B cell (primary cell): ENCODE data around the gene SDCCAG8. TPM values are rescaled to one million over a fixed set of nuclear protein-coding genes. Genes with fewer than 3 reads are reported as not detected.

Experiments used
- ATAC-seq: fragments of 200-7000 bp; cut with Tn5 transposase; one replicate; pipeline ENCODE4 v1.10.0; 2021; ENCODE audit warnings: low read depth, mild to moderate bottlenecking, moderate number of reproducible peaks, moderate library complexity
- CTCF ChIA-PET: fragments of 350-600 bp; sonication (Branson Sonifier 250); formaldehyde crosslinking; loops from one replicate; lab custom pipeline; 2021; ENCODE audit warnings: antibody characterized with exemption, inconsistent platforms; lab: Charles Lee
- POLR2A ChIA-PET: fragments of 350-600 bp; sonication (Branson Sonifier 250); formaldehyde crosslinking; loops from one replicate; lab custom pipeline; 2021; ENCODE audit warnings: antibody characterized with exemption; lab: Charles Lee
- DNase-seq: peaks from one replicate; pipeline ENCODE4 v3.0.0; 2013
- H2AFZ ChIP-seq: 2 replicates; pipeline ENCODE4 v1.6.1; 2012; ENCODE audit warnings: mild to moderate bottlenecking, low read depth, low read length; ENCODE audit not compliant: insufficient read depth, poor library complexity, severe bottlenecking
- H3K27ac ChIP-seq, 2 donors: 1 replicate in 1 of 2; 2 replicates in 1 of 2; pipeline ENCODE4 v1.5.1; 2012 to 2013; ENCODE audit warnings: low read length in 2 of 2, mild to moderate bottlenecking in 2 of 2, moderate library complexity in 1 of 2
- H3K27me3 ChIP-seq, 4 experiments: fragments of 200-600 bp in 1 of 4; sonication (generic) in 1 of 4; replicated peaks in 1 of 4; 1 replicate in 2 of 4; 2 replicates in 2 of 4; pipeline versions ENCODE4 v1.6.1 to v1.7.0; 2013 to 2016; ENCODE audit warnings: low read length in 3 of 4, mild to moderate bottlenecking in 2 of 4, mixed read lengths in 1 of 4, moderate library complexity in 1 of 4; ENCODE audit not compliant: insufficient read depth in 4 of 4, control insufficient read depth in 3 of 4; ENCODE audit errors: control extremely low read depth in 1 of 4
- H3K36me3 ChIP-seq, 2 experiments: replicated peaks in 1 of 2; 1 replicate in 1 of 2; 2 replicates in 1 of 2; pipeline versions ENCODE4 v1.6.1 to v1.7.1; 2013; ENCODE audit warnings: low read length in 1 of 2; ENCODE audit not compliant: insufficient read depth in 2 of 2, control insufficient read depth in 1 of 2; ENCODE audit errors: control extremely low read depth in 1 of 2, extremely low read depth in 1 of 2
- H3K4me1 ChIP-seq, 2 donors: fragments of 200-600 bp in 1 of 2; sonication (generic) in 1 of 2; 1 replicate in 1 of 2; 2 replicates in 1 of 2; pipeline versions ENCODE4 v1.5.1 to v1.6.1; 2013 to 2017; ENCODE audit warnings: low read length in 2 of 2; ENCODE audit not compliant: control insufficient read depth in 2 of 2, insufficient read depth in 2 of 2
- H3K4me2 ChIP-seq: replicated peaks from 2 replicates; pipeline ENCODE3; 2012; ENCODE audit warnings: mild to moderate bottlenecking, low read depth, low read length; ENCODE audit not compliant: poor library complexity, severe bottlenecking
- H3K4me3 ChIP-seq, 5 experiments: fragments of 200-600 bp in 1 of 5; sonication (generic) in 1 of 5; 1 replicate in 3 of 5; 2 replicates in 2 of 5; pipeline versions ENCODE4 v1.5.1 to v1.7.0; 2011 to 2016; ENCODE audit warnings: low read length in 4 of 5, mild to moderate bottlenecking in 4 of 5, low read depth in 2 of 5, control low read depth in 1 of 5, moderate library complexity in 1 of 5; ENCODE audit not compliant: insufficient read depth in 1 of 5; ENCODE audit errors: control extremely low read depth in 1 of 5, extremely low read depth in 1 of 5
- H3K79me2 ChIP-seq: fragments of 200-600 bp; sonication (generic); one replicate; pipeline ENCODE4 v1.6.0; 2016; ENCODE audit warnings: low read length; ENCODE audit not compliant: control insufficient read depth, insufficient read depth
- H3K9ac ChIP-seq: fragments of 200-600 bp; sonication (generic); 2 replicates; pipeline ENCODE4 v1.6.1; 2017; ENCODE audit warnings: mild to moderate bottlenecking, low read length, moderate library complexity
- H3K9me3 ChIP-seq, 3 donors: one replicate each; pipeline versions ENCODE4 v1.6.1 to v1.7.1; 2013; ENCODE audit warnings: low read length in 2 of 3; ENCODE audit not compliant: control insufficient read depth in 2 of 3, insufficient read depth in 1 of 3; ENCODE audit errors: control extremely low read depth in 1 of 3
- H4K20me1 ChIP-seq: 2 replicates; pipeline ENCODE4 v1.6.0; 2012; ENCODE audit warnings: mild to moderate bottlenecking, low read length; ENCODE audit not compliant: insufficient read depth, control insufficient read depth, poor library complexity, severe bottlenecking
- H3K27ac Mint-ChIP-seq: one replicate; pipeline ENCODE4 v1.8.0; 2021; ENCODE audit warnings: mixed read lengths
- H3K27me3 Mint-ChIP-seq: one replicate; pipeline ENCODE4 v1.8.0; 2021; ENCODE audit warnings: mixed read lengths
- H3K4me1 Mint-ChIP-seq: one replicate; pipeline ENCODE4 v1.8.0; 2021; ENCODE audit warnings: mixed read lengths
- H3K4me3 Mint-ChIP-seq: one replicate; pipeline ENCODE4 v1.8.0; 2021; ENCODE audit warnings: mixed read lengths
- H3K9me3 Mint-ChIP-seq: one replicate; pipeline ENCODE4 v1.8.0; 2022; ENCODE audit warnings: mixed read lengths; ENCODE audit not compliant: insufficient read depth
- EZH2 ChIP-seq: IDR thresholded peaks from 2 replicates; pipeline ENCODE4 v1.6.1; 2012; ENCODE audit warnings: borderline replicate concordance, low read depth, mild to moderate bottlenecking, moderate library complexity, low read length; ENCODE audit not compliant: insufficient read depth, poor library complexity, severe bottlenecking
- WGBS: methylation state at CpG from one replicate; pipeline ENCODE4 v1.1.5; 2013; ENCODE audit warnings: missing lambda C conversion rate; ENCODE audit not compliant: insufficient coverage; 5-methylcytosine and 5-hydroxymethylcytosine counted together
- intact Hi-C: fragments of 100-400 bp; cut with micrococcal nuclease; formaldehyde crosslinking; loops from one replicate; pipeline ENCODE4 v1.10.0; 2022
- polyA plus RNA-seq: library from polyadenylated mRNA; depleted of rRNA; stranded (reverse); fragments of >200 nt; gene quantifications from 2 replicates; pipeline ENCODE4 v1.2.3, GENCODE V29; 2012
- total RNA-seq, 2 donors: library from RNA; stranded (reverse); fragments of 120-200 nt in 1 of 2; gene quantifications; 1 replicate in 1 of 2; 2 replicates in 1 of 2; pipeline versions ENCODE4 v1.2.3 to v1.2.4, GENCODE V29; 2013 to 2022
- TF ChIP-seq, protein P1 (sequence below): fragments of 200-600 bp; IDR thresholded peaks from one replicate; pipeline ENCODE4 v1.8.0; 2022; ENCODE audit warnings: antibody characterized with exemption, mild to moderate bottlenecking

Gene SDCCAG8
- total and polyA plus RNA-seq, 2 donors (not counting 1 experiment from before 2014, with no cell fraction given) = 37.1 to 60.7 TPM

DNA sequence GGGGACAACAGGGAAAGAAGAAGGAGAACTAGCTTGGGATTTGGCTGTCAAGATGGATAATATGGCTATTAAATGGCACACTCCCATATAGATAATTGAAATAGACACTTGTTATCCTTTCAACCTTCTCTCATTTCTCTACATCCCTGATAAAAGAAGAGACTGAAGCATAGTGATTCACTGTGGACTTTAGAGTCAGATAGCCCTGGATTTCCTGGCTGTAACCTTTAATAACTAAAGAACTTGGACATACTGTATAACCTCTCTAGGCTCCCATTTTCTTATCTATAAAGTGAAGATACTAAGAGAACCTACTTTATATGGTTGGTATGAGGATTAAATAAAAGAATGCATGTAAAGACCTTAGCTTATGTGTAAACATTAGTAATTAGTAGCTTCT lies 152.6 kb downstream of the SDCCAG8 start:
- Mint-ChIP-seq H3K27ac (no peak overlapping the region), H3K4me3 (no peak overlapping the region), H3K27me3 (no peaks in the 10 kb centered on the region), H3K4me1 (peaks cover 5% of the 10 kb centered on the region), H3K9me3 (no peaks in the 10 kb centered on the region)
- Histone ChIP-seq H3K9me3 (no peaks in the 10 kb centered on the region), H2AFZ (no peak overlapping the region), H3K27me3 (no peaks in the 10 kb centered on the region), H3K27ac (no peak overlapping the region), H3K9ac (no peak overlapping the region), H3K79me2 (no peaks in the 10 kb centered on the region), H4K20me1 (no peaks in the 10 kb centered on the region), H3K4me3 (no peak overlapping the region), H3K36me3 (peaks cover 0 to 5% of the 10 kb centered on the region in 2 experiments), H3K4me1 (peaks cover 3 to 4% of the 10 kb centered on the region in 2 donors), H3K4me2 (no peak overlapping the region)
- POLR2A ChIA-PET = no interaction called here
- TF ChIP-seq EZH2 = no peak
- TF ChIP-seq, protein P1, sequence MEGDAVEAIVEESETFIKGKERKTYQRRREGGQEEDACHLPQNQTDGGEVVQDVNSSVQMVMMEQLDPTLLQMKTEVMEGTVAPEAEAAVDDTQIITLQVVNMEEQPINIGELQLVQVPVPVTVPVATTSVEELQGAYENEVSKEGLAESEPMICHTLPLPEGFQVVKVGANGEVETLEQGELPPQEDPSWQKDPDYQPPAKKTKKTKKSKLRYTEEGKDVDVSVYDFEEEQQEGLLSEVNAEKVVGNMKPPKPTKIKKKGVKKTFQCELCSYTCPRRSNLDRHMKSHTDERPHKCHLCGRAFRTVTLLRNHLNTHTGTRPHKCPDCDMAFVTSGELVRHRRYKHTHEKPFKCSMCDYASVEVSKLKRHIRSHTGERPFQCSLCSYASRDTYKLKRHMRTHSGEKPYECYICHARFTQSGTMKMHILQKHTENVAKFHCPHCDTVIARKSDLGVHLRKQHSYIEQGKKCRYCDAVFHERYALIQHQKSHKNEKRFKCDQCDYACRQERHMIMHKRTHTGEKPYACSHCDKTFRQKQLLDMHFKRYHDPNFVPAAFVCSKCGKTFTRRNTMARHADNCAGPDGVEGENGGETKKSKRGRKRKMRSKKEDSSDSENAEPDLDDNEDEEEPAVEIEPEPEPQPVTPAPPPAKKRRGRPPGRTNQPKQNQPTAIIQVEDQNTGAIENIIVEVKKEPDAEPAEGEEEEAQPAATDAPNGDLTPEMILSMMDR = no peak
- ATAC-seq (no peak), DNase-seq (no peak)
- intact Hi-C loops = no loop called here
- CTCF ChIA-PET = no interaction called here

DNA sequence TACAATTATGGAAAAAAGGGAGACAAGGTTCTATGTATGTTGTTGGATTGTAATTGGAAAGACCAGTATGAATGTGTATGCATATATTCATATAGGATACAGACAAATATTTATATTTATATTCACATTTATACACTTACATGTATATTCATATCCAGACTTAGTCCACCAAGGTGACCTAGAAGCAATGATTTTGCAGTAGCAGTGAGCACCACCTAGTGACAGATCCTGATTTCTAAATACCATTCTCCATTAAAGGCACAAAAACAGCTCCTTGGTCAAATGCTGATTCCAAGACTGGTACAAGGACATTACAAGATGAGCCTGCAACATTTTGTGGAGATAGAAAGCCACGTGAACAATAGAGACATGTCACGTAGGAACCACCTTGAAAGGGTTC lies 153.4 kb downstream of the SDCCAG8 start:
- no peaks in the 10 kb centered on the region for H3K27me3 Mint-ChIP-seq
- H3K4me1 ChIP-seq = peaks cover 8 to 11% of the 10 kb centered on the region in 2 donors
- H3K27ac Mint-ChIP-seq = no peak overlapping the region
- DNase-seq = no peak
- H4K20me1 ChIP-seq = no peaks in the 10 kb centered on the region
- no peak for TF ChIP-seq EZH2
- no peaks in the 10 kb centered on the region for H3K9me3 ChIP-seq
- WGBS = no CpG with 5 or more reads among the region's 2 CpGs
- H3K4me2 ChIP-seq = no peak overlapping the region
- H3K9ac ChIP-seq = no peak overlapping the region
- no peaks in the 10 kb centered on the region for H3K9me3 Mint-ChIP-seq
- H3K27me3 ChIP-seq = no peaks in the 10 kb centered on the region
- no peaks in the 10 kb centered on the region for H3K79me2 ChIP-seq
- no peak overlapping the region for H2AFZ ChIP-seq
- H3K4me3 ChIP-seq = no peak overlapping the region
- intact Hi-C loops = no loop called here
- no peak for ATAC-seq
- POLR2A ChIA-PET = no interaction called here
- peaks cover 0 to 5% of the 10 kb centered on the region in 2 experiments for H3K36me3 ChIP-seq
- no peak overlapping the region for H3K4me3 Mint-ChIP-seq
- CTCF ChIA-PET = no interaction called here
- H3K4me1 Mint-ChIP-seq = peaks cover 13% of the 10 kb centered on the region
- no peak overlapping the region for H3K27ac ChIP-seq
